H1 (cell line): ENCODE results near the gene PRKAG1. TPM values are rescaled to one million over a fixed set of nuclear protein-coding genes. Genes with fewer than 3 reads are reported as not detected.

Experiments used
- ASH2L ChIP-seq: fragments of 200-600, 300-600 bp; sonication (generic); IDR thresholded peaks from one replicate; pipeline ENCODE4 v1.7.1; 2017; ENCODE audit warnings: low read length
- ATF3 ChIP-seq: IDR thresholded peaks from 2 replicates; pipeline ENCODE4 v1.6.1; 2011; ENCODE audit warnings: low read depth, mild to moderate bottlenecking, low read length; ENCODE audit not compliant: insufficient read depth
- BACH1 ChIP-seq: IDR thresholded peaks from 2 replicates; pipeline ENCODE4 v1.6.1; 2012; ENCODE audit warnings: low read length, improper control_type of control experiment
- CBX8 ChIP-seq: fragments of 300-800, 300-1000 bp; sonication (generic); IDR thresholded peaks from 2 replicates; pipeline ENCODE4 v1.7.1; 2016; ENCODE audit warnings: low read depth, low read length, borderline replicate concordance
- CEBPB ChIP-seq: IDR thresholded peaks from 2 replicates; pipeline ENCODE4 v1.6.1; 2012; ENCODE audit warnings: low read depth, low read length
- CTCF ChIP-seq, 3 experiments: IDR thresholded peaks; 1 replicate in 2 of 3; 2 replicates in 1 of 3; pipeline versions ENCODE4 v1.5.1 to v1.6.1; 2011; ENCODE audit warnings: low read length in 3 of 3, mild to moderate bottlenecking in 3 of 3, inconsistent platforms in 2 of 3, low read depth in 1 of 3, moderate library complexity in 1 of 3; ENCODE audit not compliant: insufficient read depth in 1 of 3; ENCODE audit errors: control extremely low read depth in 1 of 3
- EP300 ChIP-seq, 2 experiments: IDR thresholded peaks; 1 replicate in 1 of 2; 2 replicates in 1 of 2; pipeline ENCODE4 v1.6.1; 2011 to 2012; ENCODE audit warnings: low read depth in 2 of 2, low read length in 2 of 2, mild to moderate bottlenecking in 2 of 2, borderline replicate concordance in 1 of 2, inconsistent platforms in 1 of 2, moderate library complexity in 1 of 2
- FOSL1 ChIP-seq: IDR thresholded peaks from 2 replicates; pipeline ENCODE4 v1.6.1; 2011; ENCODE audit warnings: mild to moderate bottlenecking, low read depth, low read length, moderate library complexity; ENCODE audit not compliant: insufficient read depth
- JUN ChIP-seq: IDR thresholded peaks from 2 replicates; pipeline ENCODE4 v1.6.1; 2011; ENCODE audit warnings: low read depth, mild to moderate bottlenecking, improper control_type of control experiment, low read length
- JUND ChIP-seq: IDR thresholded peaks from 2 replicates; pipeline ENCODE4 v1.6.1; 2011; ENCODE audit warnings: mild to moderate bottlenecking, improper control_type of control experiment, low read length
- MAFK ChIP-seq: IDR thresholded peaks from 2 replicates; pipeline ENCODE4 v1.6.1; 2012; ENCODE audit warnings: low read depth, mild to moderate bottlenecking, improper control_type of control experiment, low read length
- MAX ChIP-seq: IDR thresholded peaks from 2 replicates; pipeline ENCODE4 v1.6.1; 2012; ENCODE audit warnings: inconsistent platforms
- PHF8 ChIP-seq: fragments of 200-600 bp; sonication (generic); conservative IDR thresholded peaks from 2 replicates; pipeline ENCODE4 v1.7.1; 2012; ENCODE audit warnings: low read depth, mild to moderate bottlenecking, inconsistent platforms, low read length, moderate library complexity
- POLR2A ChIP-seq, 2 experiments: IDR thresholded peaks; 1 replicate in 1 of 2; 2 replicates in 1 of 2; pipeline ENCODE4 v1.6.1; 2011; ENCODE audit warnings: low read depth in 2 of 2, low read length in 2 of 2, mild to moderate bottlenecking in 2 of 2; ENCODE audit errors: control extremely low read depth in 1 of 2
- POLR2AphosphoS5 ChIP-seq: IDR thresholded peaks from 2 replicates; pipeline ENCODE4 v1.6.1; 2011; ENCODE audit warnings: low read depth, low read length
- POU5F1 ChIP-seq: IDR thresholded peaks from 2 replicates; pipeline ENCODE4 v1.6.1; 2011; ENCODE audit warnings: low read depth, mild to moderate bottlenecking, low read length, moderate library complexity
- RXRA ChIP-seq: IDR thresholded peaks from 2 replicates; pipeline ENCODE4 v1.6.1; 2011; ENCODE audit warnings: low read depth, mild to moderate bottlenecking, low read length, moderate library complexity; ENCODE audit not compliant: insufficient read depth
- SIN3A ChIP-seq, 2 experiments: IDR thresholded peaks in 1 of 2; conservative IDR thresholded peaks in 1 of 2; 2 replicates each; pipeline ENCODE4 v1.6.1; 2011 to 2012; ENCODE audit warnings: low read length in 2 of 2, improper control_type of control experiment in 1 of 2, low read depth in 1 of 2, mild to moderate bottlenecking in 1 of 2
- SP4 ChIP-seq: IDR thresholded peaks from 2 replicates; pipeline ENCODE4 v1.6.1; 2012; ENCODE audit warnings: low read length, inconsistent platforms
- TAF1 ChIP-seq: IDR thresholded peaks from 2 replicates; pipeline ENCODE4 v1.6.1; 2011; ENCODE audit warnings: mild to moderate bottlenecking, low read depth, low read length
- TBP ChIP-seq: IDR thresholded peaks from 2 replicates; pipeline ENCODE4 v1.6.1; 2011; ENCODE audit warnings: low read depth, low read length, improper control_type of control experiment
- YY1 ChIP-seq: IDR thresholded peaks from 2 replicates; pipeline ENCODE4 v1.6.1; 2011; ENCODE audit warnings: low read depth, mild to moderate bottlenecking, low read length
- polyA plus RNA-seq, 7 experiments: library from polyadenylated mRNA; depleted of rRNA in 3 of 7; stranded (reverse) in 5 of 7; unstranded in 2 of 7; fragments of >200 nt in 5 of 7; fragments of 200-250 nt in 2 of 7; gene quantifications; 1 replicate in 5 of 7; 2 replicates in 1 of 7; 4 replicates in 1 of 7; pipeline versions ENCODE4 v1.2.1 to v1.2.3, GENCODE V29; 2011 to 2013; ENCODE audit warnings: missing spikeins in 2 of 7, mixed read lengths in 2 of 7
- total RNA-seq: library from RNA; stranded (reverse); fragmentation: NEBNext Ultra II Directional; extraction: Animal tissue kit (Norgen Biotek cat#: 25700); gene quantifications from 2 replicates; pipeline ENCODE4 v1.2.1, GENCODE V29; 2021

PRKAG1 gene
- total and polyA plus RNA-seq, 2 of the 8 experiments (the other 6 are each of a cell fraction or from before 2014, with no cell fraction given) = 38.6 to 57.5 TPM

- peak in 2 of 3 experiments; percentile 6 to 10; a peak in 2 of 4 replicates for TF ChIP-seq CTCF (IDR thresholded peaks at IDR 0.05; ENCODE audit: control extremely low read depth in 1 of 3, insufficient read depth in 1 of 3, low read depth in 1 of 3, low read length in 3 of 3)
- TF ChIP-seq POU5F1 = no peak
- no peak for TF ChIP-seq SP4
- TF ChIP-seq JUN = no peak
- no peak for TF ChIP-seq CBX8
- peak; percentile 98 for TF ChIP-seq MAX
- no peak for TF ChIP-seq TBP
- no peak for TF ChIP-seq PHF8
- TF ChIP-seq EP300 (IDR thresholded peaks at IDR 0.05; ENCODE audit: borderline replicate concordance in 1 of 2, low read depth in 2 of 2, low read length in 2 of 2) = no peak
- TF ChIP-seq ASH2L = no peak
- TF ChIP-seq CEBPB = no peak
- TF ChIP-seq FOSL1 = no peak
- TF ChIP-seq JUND = no peak
- TF ChIP-seq TAF1 = no peak
- TF ChIP-seq YY1 = no peak
- no peak for TF ChIP-seq BACH1
- no peak for TF ChIP-seq RXRA
- TF ChIP-seq MAFK = no peak
- no peak for TF ChIP-seq ATF3
- TF ChIP-seq POLR2AphosphoS5 = no peak
- TF ChIP-seq SIN3A (conservative IDR thresholded peaks at IDR 0.05 in 1 of 2, IDR thresholded peaks at IDR 0.05 in 1 of 2; ENCODE audit: low read depth in 1 of 2, low read length in 2 of 2) = 0 out of 4 replicates have a peak, but pooled peaks have one; percentile 9 to 19
- TF ChIP-seq POLR2A (IDR thresholded peaks at IDR 0.05; ENCODE audit: control extremely low read depth in 1 of 2, low read depth in 2 of 2, low read length in 2 of 2) = no peak
Observed at GRCh38 chr12:48998497-48999353, 19.9 kb downstream of the PRKAG1 start (continued).
